Neural progenitor cell (in vitro differentiated cells): ENCODE measurements around the gene INPP5K. TPM values are rescaled to one million over a fixed set of nuclear protein-coding genes. Genes with fewer than 3 reads are reported as not detected.

Source experiments
- DNase-seq: peaks from one replicate; pipeline ENCODE4 v3.0.0-alpha.2; 2016; ENCODE audit warnings: low spot score
- H2AFZ ChIP-seq: fragments of 200-600 bp; sonication (generic); replicated peaks from 2 replicates; pipeline ENCODE4 v1.6.1; 2016; ENCODE audit warnings: antibody characterized with exemption
- H3F3A ChIP-seq: fragments of 200-600 bp; sonication (generic); 2 replicates; pipeline ENCODE4 v1.6.1; 2016; ENCODE audit warnings: antibody characterized with exemption, low read depth
- H3K27ac ChIP-seq: fragments of 200-600 bp; sonication (generic); 2 replicates; pipeline ENCODE4 v1.5.1; 2016; ENCODE audit warnings: mild to moderate bottlenecking
- H3K27me3 ChIP-seq: fragments of 200-600 bp; sonication (generic); 2 replicates; pipeline ENCODE4 v1.6.1; 2016; ENCODE audit warnings: mild to moderate bottlenecking, moderate library complexity
- H3K36me3 ChIP-seq: fragments of 200-600 bp; sonication (generic); 2 replicates; pipeline ENCODE4 v1.5.1; 2016
- H3K4me1 ChIP-seq: fragments of 200-600 bp; sonication (generic); 2 replicates; pipeline ENCODE4 v1.6.1; 2016; ENCODE audit warnings: mixed run types
- H3K4me2 ChIP-seq: fragments of 200-600 bp; sonication (generic); 2 replicates; pipeline ENCODE4 v1.6.1; 2016
- H3K4me3 ChIP-seq: fragments of 200-600 bp; sonication (generic); 2 replicates; pipeline ENCODE4 v1.5.1; 2016
- H3K79me2 ChIP-seq: fragments of 200-600 bp; sonication (generic); 2 replicates; pipeline ENCODE4 v1.6.1; 2016; ENCODE audit warnings: low read depth
- H3K9ac ChIP-seq: fragments of 200-600 bp; sonication (generic); 2 replicates; pipeline ENCODE4 v1.6.1; 2016
- H3K9me3 ChIP-seq: fragments of 200-600 bp; sonication (generic); 2 replicates; pipeline ENCODE4 v1.5.1; 2016; ENCODE audit warnings: low read depth
- H4K20me1 ChIP-seq: fragments of 200-600 bp; sonication (generic); 2 replicates; pipeline ENCODE4 v1.6.1; 2016; ENCODE audit warnings: low read depth
- H3K27ac Mint-ChIP-seq: 3 replicates; pipeline ENCODE4 v1.8.0; 2021; ENCODE audit warnings: mixed read lengths
- H3K27me3 Mint-ChIP-seq: 2 replicates; pipeline ENCODE4 v1.8.0; 2022; ENCODE audit warnings: low read depth, mild to moderate bottlenecking, inconsistent platforms, moderate library complexity, mixed read lengths; ENCODE audit not compliant: insufficient read depth
- H3K36me3 Mint-ChIP-seq: 3 replicates; pipeline ENCODE4 v1.8.0; 2021; ENCODE audit warnings: mixed read lengths
- H3K4me1 Mint-ChIP-seq: 3 replicates; pipeline ENCODE4 v1.8.0; 2021; ENCODE audit warnings: mixed read lengths
- H3K4me3 Mint-ChIP-seq: 3 replicates; pipeline ENCODE4 v1.8.0; 2021; ENCODE audit warnings: mild to moderate bottlenecking, moderate library complexity, mixed read lengths
- H3K9me3 Mint-ChIP-seq: 3 replicates; pipeline ENCODE4 v1.8.0; 2020; ENCODE audit warnings: mixed read lengths
- EZH2 ChIP-seq: fragments of 200-600 bp; sonication (generic); IDR thresholded peaks from 2 replicates; pipeline ENCODE4 v1.6.1; 2017; ENCODE audit warnings: antibody characterized with exemption, mild to moderate bottlenecking, moderate library complexity
- EZH2phosphoT487 ChIP-seq: fragments of 200-600 bp; sonication (generic); IDR thresholded peaks from 2 replicates; pipeline ENCODE4 v1.6.1; 2017; ENCODE audit warnings: antibody characterized with exemption
- total RNA-seq: library from RNA; depleted of rRNA; stranded (reverse); fragments of >200 nt; gene quantifications from 2 replicates; pipeline ENCODE4 v1.2.3, GENCODE V29; 2015; ENCODE audit warnings: low replicate concordance
- TF ChIP-seq, protein P1 (sequence below): fragments of 200-600 bp; sonication (generic); IDR thresholded peaks from 2 replicates; pipeline ENCODE4 v1.5.1; 2017; ENCODE audit warnings: antibody characterized with exemption, mild to moderate bottlenecking

The INPP5K gene
- total RNA-seq, 1 donor from 2014 or later, result 11.7 TPM

DNA sequence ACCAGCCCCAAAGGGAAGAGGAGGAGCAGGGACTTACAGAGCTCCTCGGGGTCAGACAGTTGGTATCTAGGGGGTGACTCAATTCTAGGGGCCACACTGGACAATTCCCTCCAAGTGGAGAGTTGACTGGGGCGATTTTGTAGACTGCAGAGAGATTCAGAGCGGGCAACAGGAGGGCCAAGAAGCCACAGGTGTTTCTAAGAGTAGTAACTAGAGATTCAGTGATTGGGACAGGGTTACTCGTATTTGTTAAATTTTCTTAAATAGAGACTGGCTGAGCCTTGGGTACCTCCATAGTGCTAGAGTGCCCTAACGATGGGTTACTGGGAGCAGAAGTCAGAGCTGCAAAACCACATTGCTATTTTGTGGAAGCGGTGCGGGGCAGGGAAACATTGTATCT, 3.3 kb upstream of the INPP5K start:
- H3K27me3 Mint-ChIP-seq, result no peaks in the 10 kb centered on the region
- Histone ChIP-seq H2AFZ (no peak overlapping the region), H3K27ac (no peak overlapping the region), H3K79me2 (peaks cover 24% of the 10 kb centered on the region), H3K4me2 (no peak overlapping the region), H3K4me3 (no peak overlapping the region), H3F3A (peaks cover 46% of the 10 kb centered on the region), H4K20me1 (peaks cover 5% of the 10 kb centered on the region), H3K36me3 (no peaks in the 10 kb centered on the region), H3K9ac (no peak overlapping the region), H3K27me3 (no peaks in the 10 kb centered on the region), H3K4me1 (peaks cover 12% of the 10 kb centered on the region), H3K9me3 (no peaks in the 10 kb centered on the region)
- H3K36me3 Mint-ChIP-seq, result peaks cover 8% of the 10 kb centered on the region
- no peak for DNase-seq
- TF ChIP-seq, protein P1, sequence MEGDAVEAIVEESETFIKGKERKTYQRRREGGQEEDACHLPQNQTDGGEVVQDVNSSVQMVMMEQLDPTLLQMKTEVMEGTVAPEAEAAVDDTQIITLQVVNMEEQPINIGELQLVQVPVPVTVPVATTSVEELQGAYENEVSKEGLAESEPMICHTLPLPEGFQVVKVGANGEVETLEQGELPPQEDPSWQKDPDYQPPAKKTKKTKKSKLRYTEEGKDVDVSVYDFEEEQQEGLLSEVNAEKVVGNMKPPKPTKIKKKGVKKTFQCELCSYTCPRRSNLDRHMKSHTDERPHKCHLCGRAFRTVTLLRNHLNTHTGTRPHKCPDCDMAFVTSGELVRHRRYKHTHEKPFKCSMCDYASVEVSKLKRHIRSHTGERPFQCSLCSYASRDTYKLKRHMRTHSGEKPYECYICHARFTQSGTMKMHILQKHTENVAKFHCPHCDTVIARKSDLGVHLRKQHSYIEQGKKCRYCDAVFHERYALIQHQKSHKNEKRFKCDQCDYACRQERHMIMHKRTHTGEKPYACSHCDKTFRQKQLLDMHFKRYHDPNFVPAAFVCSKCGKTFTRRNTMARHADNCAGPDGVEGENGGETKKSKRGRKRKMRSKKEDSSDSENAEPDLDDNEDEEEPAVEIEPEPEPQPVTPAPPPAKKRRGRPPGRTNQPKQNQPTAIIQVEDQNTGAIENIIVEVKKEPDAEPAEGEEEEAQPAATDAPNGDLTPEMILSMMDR, result no peak
- TF ChIP-seq EZH2phosphoT487 (no peak), EZH2 (no peak)
- no peak overlapping the region for H3K4me3 Mint-ChIP-seq
- H3K27ac Mint-ChIP-seq, result no peak overlapping the region
- no peaks in the 10 kb centered on the region for H3K9me3 Mint-ChIP-seq
- peaks cover 15% of the 10 kb centered on the region for H3K4me1 Mint-ChIP-seq

DNA sequence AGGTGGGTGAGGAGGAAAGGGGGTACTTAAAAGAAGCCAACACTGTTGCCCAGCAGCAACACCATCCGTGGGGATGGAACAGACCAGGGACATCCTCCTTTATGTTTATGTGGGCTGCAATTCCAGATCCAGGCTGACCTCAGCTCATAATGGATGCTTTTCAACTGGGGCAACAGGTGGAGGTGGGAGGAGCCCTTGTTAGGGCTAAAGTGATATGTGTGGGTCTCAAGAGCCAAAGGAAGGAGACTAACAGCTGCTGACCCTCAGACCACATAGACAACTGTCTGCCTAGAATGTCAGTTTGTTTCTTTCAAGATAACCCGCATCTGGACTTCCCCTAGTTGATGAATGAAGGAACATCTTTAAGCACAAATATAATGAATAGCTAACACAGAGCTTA, 2.0 kb upstream of the INPP5K start:
- H3K79me2 ChIP-seq, result peaks cover 27% of the 10 kb centered on the region
- H3K9ac ChIP-seq, result no peak overlapping the region
- H2AFZ ChIP-seq, result no peak overlapping the region
- no peaks in the 10 kb centered on the region for H3K36me3 ChIP-seq
- peaks cover 5% of the 10 kb centered on the region for H4K20me1 ChIP-seq
- TF ChIP-seq, protein P1, result no peak
- TF ChIP-seq EZH2phosphoT487, result no peak
- no peak for TF ChIP-seq EZH2
- no peak overlapping the region for H3K27ac Mint-ChIP-seq
- H3F3A ChIP-seq, result peaks cover 46% of the 10 kb centered on the region
- no peak overlapping the region for H3K4me2 ChIP-seq
- H3K4me3 ChIP-seq, result no peak overlapping the region
- no peaks in the 10 kb centered on the region for H3K9me3 ChIP-seq
- peaks cover 12% of the 10 kb centered on the region for H3K4me1 ChIP-seq
- no peaks in the 10 kb centered on the region for H3K27me3 ChIP-seq
- DNase-seq, result no peak
- peaks cover 15% of the 10 kb centered on the region for H3K4me1 Mint-ChIP-seq
- peak overlapping the region; percentile 89 for H3K4me3 Mint-ChIP-seq
- H3K27me3 Mint-ChIP-seq, result no peaks in the 10 kb centered on the region
- no peaks in the 10 kb centered on the region for H3K9me3 Mint-ChIP-seq
- no peak overlapping the region for H3K27ac ChIP-seq
- H3K36me3 Mint-ChIP-seq, result peaks cover 8% of the 10 kb centered on the region

DNA sequence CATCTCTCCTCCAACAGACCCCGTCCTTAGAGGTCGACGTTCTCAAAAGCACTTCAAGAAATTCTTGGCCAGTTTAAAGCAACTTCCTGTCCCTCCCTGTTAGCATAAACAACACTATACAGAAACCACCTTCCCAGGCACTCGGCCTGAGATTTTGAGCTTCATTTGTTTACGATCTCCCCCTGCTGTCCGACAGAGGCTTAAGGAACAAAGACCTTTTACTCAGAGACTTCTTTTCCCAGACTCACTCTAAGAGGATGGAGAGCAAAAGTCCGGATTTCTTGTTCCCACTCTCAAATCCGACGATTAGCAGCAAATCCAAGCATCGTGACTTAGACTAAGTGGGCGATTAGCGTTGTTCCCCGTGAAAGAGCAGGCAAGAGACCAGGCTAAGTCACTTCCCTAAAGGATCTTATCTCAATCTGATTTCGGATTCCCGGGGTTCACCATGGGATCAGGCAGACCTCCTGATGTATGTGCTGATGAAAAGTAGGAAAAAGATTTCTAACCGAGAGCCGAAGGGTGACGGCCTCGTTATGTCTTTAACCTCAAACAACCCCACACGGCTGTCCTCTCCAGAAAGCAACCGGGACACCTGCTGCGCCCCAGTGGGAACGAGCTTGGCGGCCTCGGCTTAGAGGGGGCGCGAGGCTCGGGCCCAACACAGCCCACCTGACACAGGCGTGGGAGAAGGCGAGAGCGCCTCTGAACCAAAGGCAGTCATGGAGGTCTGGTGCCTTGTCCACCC, 598 bp downstream of the INPP5K start:
- DNase-seq, result peak; percentile 89
- Mint-ChIP-seq H3K4me3 (peak overlapping the region; percentile 89), H3K36me3 (peaks cover 8% of the 10 kb centered on the region)

More for the DNA sequence above, 598 bp downstream of the INPP5K start:
- H3K4me1 Mint-ChIP-seq, result peaks cover 24% of the 10 kb centered on the region
- Histone ChIP-seq H2AFZ (peak overlapping the region; percentile 44), H4K20me1 (peaks cover 5% of the 10 kb centered on the region), H3K9ac (peak overlapping the region; percentile 31), H3K36me3 (no peaks in the 10 kb centered on the region), H3K9me3 (no peaks in the 10 kb centered on the region), H3K4me2 (peak overlapping the region; percentile 80), H3K27ac (peak overlapping the region; percentile 66), H3K79me2 (peaks cover 27% of the 10 kb centered on the region), H3K4me3 (peak overlapping the region; percentile 69), H3K4me1 (peaks cover 26% of the 10 kb centered on the region), H3K27me3 (no peaks in the 10 kb centered on the region), H3F3A (peaks cover 52% of the 10 kb centered on the region)
- H3K27ac Mint-ChIP-seq, result peak overlapping the region; percentile 64
- TF ChIP-seq, protein P1, result peak; percentile 66
- TF ChIP-seq EZH2phosphoT487, result peak; percentile 46
- no peak for TF ChIP-seq EZH2
- peaks cover 3% of the 10 kb centered on the region for H3K27me3 Mint-ChIP-seq
- no peaks in the 10 kb centered on the region for H3K9me3 Mint-ChIP-seq
